ENCODE data around the gene KIFBP. TPM values are rescaled to one million over a fixed set of nuclear protein-coding genes. Genes with fewer than 3 reads are reported as not detected.
A peak's percentile ranks its signal among the peaks of the same experiment; 100 is the strongest.

Gene KIFBP
- total RNA-seq, 1 experiment from 2014 or later = 44.7 TPM

- H2AFZ ChIP-seq (ENCODE audit: low read length) = no peak overlapping the region
- H3K4me1 ChIP-seq (ENCODE audit: insufficient read depth, low read length) = no peaks in the 10 kb centered on the region
- no peak overlapping the region for H3T11ph ChIP-seq (ENCODE audit: low read length)
- H3K27me3 Mint-ChIP-seq (ENCODE audit: low read depth) = peaks cover 2% of the 10 kb centered on the region
- H2BK12ac ChIP-seq (ENCODE audit: insufficient read length, low read depth, low read length) = no peak overlapping the region
- H3K9ac ChIP-seq (ENCODE audit: extremely low read depth, insufficient read length, low read length) = no peak overlapping the region
- no peaks in the 10 kb centered on the region for H3K9me3 ChIP-seq (ENCODE audit: control insufficient read depth, low read depth, low read length)
- no peaks in the 10 kb centered on the region for H3K27me3 ChIP-seq (ENCODE audit: insufficient read depth, low read length)
- H4K20me1 ChIP-seq (ENCODE audit: control insufficient read depth, insufficient read depth, insufficient read length) = no peaks in the 10 kb centered on the region
- H2AK5ac ChIP-seq (ENCODE audit: insufficient read length, low read length) = no peak overlapping the region
- H2BK5ac ChIP-seq (ENCODE audit: insufficient read length, low read length) = no peak overlapping the region
- no CpG with 5 or more reads among the region's 4 CpGs for WGBS (ENCODE audit: extremely low coverage, insufficient read length, low lambda C conversion rate)
- peaks cover 13% of the 10 kb centered on the region for H3K23me2 ChIP-seq (ENCODE audit: insufficient read length, low read depth, low read length, poor library complexity, severe bottlenecking)
- no peak for DNase-seq
- no peak overlapping the region for H4K5ac ChIP-seq (ENCODE audit: insufficient read length, low read depth, low read length)
- no peak overlapping the region for H3K56ac ChIP-seq (ENCODE audit: insufficient read length, low read depth, low read length)
- H2BK20ac ChIP-seq (ENCODE audit: low read depth, low read length, poor library complexity, severe bottlenecking) = no peak overlapping the region
- H3K36me3 Mint-ChIP-seq (ENCODE audit: insufficient read depth in 1 of 3, low read depth in 3 of 3) = peaks cover 47 to 78% (median 60%) of the 10 kb centered on the region in 3 experiments
- H2BK120ac ChIP-seq (ENCODE audit: low read depth, low read length, poor library complexity, severe bottlenecking) = no peak overlapping the region
- H3K23ac ChIP-seq (ENCODE audit: insufficient read length, low read depth, low read length) = no peak overlapping the region
- H3K18ac ChIP-seq (ENCODE audit: insufficient read length, low read depth, low read length) = no peak overlapping the region
- H2BK15ac ChIP-seq (ENCODE audit: low read depth, low read length) = no peak overlapping the region
- peak overlapping the region in 2 of 3 experiments; percentile 5 to 56; a peak in 3 of 7 replicates for H3K27ac Mint-ChIP-seq
- peaks cover 32% of the 10 kb centered on the region for H3K79me2 ChIP-seq (ENCODE audit: insufficient read depth, low read length)
- peaks cover 11 to 15% of the 10 kb centered on the region in 2 experiments for H3K4me1 Mint-ChIP-seq
- no peak overlapping the region for H3K4me3 Mint-ChIP-seq
- no peak overlapping the region for H3K14ac ChIP-seq (ENCODE audit: insufficient read depth, low read length)
- H3K4me2 ChIP-seq (ENCODE audit: insufficient read depth, insufficient read length, low read length) = no peak overlapping the region
- H4K8ac ChIP-seq (replicated peaks; ENCODE audit: insufficient read length, low read depth, low read length) = no peak overlapping the region
- TF ChIP-seq, protein P1, sequence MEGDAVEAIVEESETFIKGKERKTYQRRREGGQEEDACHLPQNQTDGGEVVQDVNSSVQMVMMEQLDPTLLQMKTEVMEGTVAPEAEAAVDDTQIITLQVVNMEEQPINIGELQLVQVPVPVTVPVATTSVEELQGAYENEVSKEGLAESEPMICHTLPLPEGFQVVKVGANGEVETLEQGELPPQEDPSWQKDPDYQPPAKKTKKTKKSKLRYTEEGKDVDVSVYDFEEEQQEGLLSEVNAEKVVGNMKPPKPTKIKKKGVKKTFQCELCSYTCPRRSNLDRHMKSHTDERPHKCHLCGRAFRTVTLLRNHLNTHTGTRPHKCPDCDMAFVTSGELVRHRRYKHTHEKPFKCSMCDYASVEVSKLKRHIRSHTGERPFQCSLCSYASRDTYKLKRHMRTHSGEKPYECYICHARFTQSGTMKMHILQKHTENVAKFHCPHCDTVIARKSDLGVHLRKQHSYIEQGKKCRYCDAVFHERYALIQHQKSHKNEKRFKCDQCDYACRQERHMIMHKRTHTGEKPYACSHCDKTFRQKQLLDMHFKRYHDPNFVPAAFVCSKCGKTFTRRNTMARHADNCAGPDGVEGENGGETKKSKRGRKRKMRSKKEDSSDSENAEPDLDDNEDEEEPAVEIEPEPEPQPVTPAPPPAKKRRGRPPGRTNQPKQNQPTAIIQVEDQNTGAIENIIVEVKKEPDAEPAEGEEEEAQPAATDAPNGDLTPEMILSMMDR (conservative IDR thresholded peaks at IDR 0.05) = no peak
- H3K27ac ChIP-seq (ENCODE audit: insufficient read length, low read depth, low read length) = no peak overlapping the region
- no peak overlapping the region for H3K4ac ChIP-seq (ENCODE audit: low read depth, low read length)
- peaks cover 0 to 3% of the 10 kb centered on the region in 2 experiments; a peak in 3 of 5 replicates for H3K9me3 Mint-ChIP-seq
- H4K91ac ChIP-seq (ENCODE audit: insufficient read length, low read depth, low read length) = no peak overlapping the region
- H3K79me1 ChIP-seq (ENCODE audit: insufficient read depth, low read depth, low read length, poor library complexity, severe bottlenecking) = peaks cover 7% of the 10 kb centered on the region
These were observed 28.7 kb upstream of the KIFBP start for GRCh38 chr10:68959695-68960527.
